ENCODE measurements around the gene SERGEF. TPM values are rescaled to one million over a fixed set of nuclear protein-coding genes. Genes with fewer than 3 reads are reported as not detected.
A peak's percentile ranks its signal among the peaks of the same experiment; 100 is the strongest.

Gene SERGEF
- total and polyA plus RNA-seq, 2 donors from 2014 or later = 33.2 to 63.0 TPM

GRCh38 chr11:17746096-17746495 is 266.8 kb downstream of the SERGEF start:
- peak in 2 of 5 donors; percentile 9 to 46 for DNase-seq

GRCh38 chr11:17745023-17745772 is 267.6 kb downstream of the SERGEF start:
- Histone ChIP-seq H3K36me3 (ENCODE audit: control insufficient read depth in 2 of 3, insufficient read depth in 3 of 3, low read length in 3 of 3) (no peaks in the 10 kb centered on the region), H3K27ac (ENCODE audit: low read depth in 2 of 2, low read length in 2 of 2) (no peak overlapping the region), H3K4me3 (ENCODE audit: low read length in 3 of 3) (no peak overlapping the region), H3K27me3 (ENCODE audit: control insufficient read depth, insufficient read depth, low read length) (no peaks in the 10 kb centered on the region), H3K4me1 (ENCODE audit: control insufficient read depth in 2 of 3, insufficient read depth in 2 of 3, low read depth in 1 of 3, low read length in 3 of 3) (no peaks in the 10 kb centered on the region), H3K9ac (ENCODE audit: low read length in 3 of 3) (no peak overlapping the region), H3K9me3 (ENCODE audit: control insufficient read depth in 2 of 3, insufficient read depth in 1 of 3, low read length in 3 of 3) (no peaks in the 10 kb centered on the region)
- intact Hi-C loops (cut with DNase I) = no loop called here
- no peak for TF ChIP-seq CTCF (IDR thresholded peaks at IDR 0.05; ENCODE audit: borderline replicate concordance, extremely low read depth, insufficient read depth)
- peak in 2 of 5 donors; percentile 18 to 61 for DNase-seq
- no peak for FAIRE-seq

More at GRCh38 chr11:17746096-17746495, 266.8 kb downstream of the SERGEF start:
- no peak overlapping the region for H3K9ac ChIP-seq (ENCODE audit: low read length in 3 of 3)
- no peaks in the 10 kb centered on the region for H3K36me3 ChIP-seq (ENCODE audit: control insufficient read depth in 2 of 3, insufficient read depth in 3 of 3, low read length in 3 of 3)
- intact Hi-C loops (cut with DNase I) = no loop called here
- no peaks in the 10 kb centered on the region for H3K9me3 ChIP-seq (ENCODE audit: control insufficient read depth in 2 of 3, insufficient read depth in 1 of 3, low read length in 3 of 3)
- no peak overlapping the region for H3K4me3 ChIP-seq (ENCODE audit: low read length in 3 of 3)
- H3K4me1 ChIP-seq (ENCODE audit: control insufficient read depth in 2 of 3, insufficient read depth in 2 of 3, low read depth in 1 of 3, low read length in 3 of 3) = no peaks in the 10 kb centered on the region
- no peaks in the 10 kb centered on the region for H3K27me3 ChIP-seq (ENCODE audit: control insufficient read depth, insufficient read depth, low read length)
- no peak for FAIRE-seq
- no peak for TF ChIP-seq CTCF (IDR thresholded peaks at IDR 0.05; ENCODE audit: borderline replicate concordance, extremely low read depth, insufficient read depth)
- H3K27ac ChIP-seq (ENCODE audit: low read depth in 2 of 2, low read length in 2 of 2) = no peak overlapping the region

GRCh38 chr11:17744151-17744940 is 268.5 kb downstream of the SERGEF start:
- no peaks in the 10 kb centered on the region for H3K4me1 ChIP-seq (ENCODE audit: control insufficient read depth in 2 of 3, insufficient read depth in 2 of 3, low read depth in 1 of 3, low read length in 3 of 3)
- no peak overlapping the region for H3K9ac ChIP-seq (ENCODE audit: low read length in 3 of 3)
- no peaks in the 10 kb centered on the region for H3K9me3 ChIP-seq (ENCODE audit: control insufficient read depth in 2 of 3, insufficient read depth in 1 of 3, low read length in 3 of 3)
- no peak for TF ChIP-seq CTCF (IDR thresholded peaks at IDR 0.05; ENCODE audit: borderline replicate concordance, extremely low read depth, insufficient read depth)
- FAIRE-seq (no peak), DNase-seq (peak in 2 of 5 donors; percentile 7 to 44)
- intact Hi-C loops (cut with DNase I) = no loop called here
- H3K4me3 ChIP-seq (ENCODE audit: low read length in 3 of 3) = no peak overlapping the region
- H3K36me3 ChIP-seq (ENCODE audit: control insufficient read depth in 2 of 3, insufficient read depth in 3 of 3, low read length in 3 of 3) = no peaks in the 10 kb centered on the region
- H3K27me3 ChIP-seq (ENCODE audit: control insufficient read depth, insufficient read depth, low read length) = peaks cover 2% of the 10 kb centered on the region
- H3K27ac ChIP-seq (ENCODE audit: low read depth in 2 of 2, low read length in 2 of 2) = no peak overlapping the region

Measured in kidney (tissue), 14 donors.